Common myeloid progenitor, CD34-positive (primary cell): ENCODE data around the gene HDAC4.
"Not testable (repeated sequence)": the region's sequence is repeated elsewhere in the genome, so short reads cannot be mapped to it uniquely, and the experiment has no call there.

Source experiments
- CTCF ChIA-PET: fragments of 350-600 bp; sonication (Branson Sonifier 250); formaldehyde crosslinking; loops from one replicate; lab custom pipeline; 2021; ENCODE audit warnings: antibody characterized with exemption; lab: Charles Lee
- POLR2A ChIA-PET: fragments of 350-600 bp; sonication (Branson Sonifier 250); formaldehyde crosslinking; loops from one replicate; lab custom pipeline; 2021; ENCODE audit warnings: antibody characterized with exemption; lab: Charles Lee
- DNase-seq, 3 donors: peaks; one replicate each; pipeline versions ENCODE4 v3.0.0 to v3.0.0-alpha.2; 2013
- H3K27ac ChIP-seq, 2 experiments: 1 replicate in 1 of 2; 2 replicates in 1 of 2; pipeline ENCODE4 v1.7.0; 2013; ENCODE audit warnings: inconsistent platforms in 2 of 2, low read length in 2 of 2, mild to moderate bottlenecking in 2 of 2, low read depth in 1 of 2, moderate library complexity in 1 of 2; ENCODE audit not compliant: severe bottlenecking in 2 of 2, insufficient read depth in 1 of 2, poor library complexity in 1 of 2
- H3K27me3 ChIP-seq, 5 experiments: replicated peaks in 2 of 5; 1 replicate in 3 of 5; 2 replicates in 2 of 5; pipeline versions ENCODE4 v1.6.1 to v1.7.0; 2013; ENCODE audit warnings: low read length in 4 of 5, mild to moderate bottlenecking in 2 of 5, moderate library complexity in 2 of 5, inconsistent platforms in 1 of 5; ENCODE audit not compliant: insufficient read depth in 5 of 5, control insufficient read depth in 4 of 5
- H3K36me3 ChIP-seq, 4 experiments: 1 replicate in 2 of 4; 2 replicates in 2 of 4; pipeline versions ENCODE4 v1.6.1 to v1.7.0; 2013; ENCODE audit warnings: low read length in 3 of 4, control low read depth in 1 of 4, mild to moderate bottlenecking in 1 of 4; ENCODE audit not compliant: control insufficient read depth in 4 of 4, insufficient read depth in 4 of 4
- H3K4me1 ChIP-seq, 4 experiments: 1 replicate in 3 of 4; 2 replicates in 1 of 4; pipeline versions ENCODE4 v1.6.1 to v1.7.1; 2013; ENCODE audit warnings: low read length in 3 of 4, mild to moderate bottlenecking in 3 of 4, control low read depth in 1 of 4, inconsistent platforms in 1 of 4, moderate library complexity in 1 of 4; ENCODE audit not compliant: control insufficient read depth in 4 of 4, insufficient read depth in 4 of 4; ENCODE audit errors: control extremely low read depth in 1 of 4
- H3K4me3 ChIP-seq, 7 experiments: 1 replicate in 4 of 7; 2 replicates in 3 of 7; pipeline versions ENCODE4 v1.5.1 to v1.7.0; 2013; ENCODE audit warnings: mild to moderate bottlenecking in 7 of 7, low read length in 6 of 7, moderate library complexity in 6 of 7, inconsistent platforms in 2 of 7, low read depth in 2 of 7, control low read depth in 1 of 7; ENCODE audit not compliant: insufficient read depth in 4 of 7, control insufficient read depth in 1 of 7; ENCODE audit errors: extremely low read depth in 1 of 7
- H3K9me3 ChIP-seq, 5 experiments: 1 replicate in 4 of 5; 2 replicates in 1 of 5; pipeline versions ENCODE4 v1.6.1 to v1.7.1; 2013; ENCODE audit warnings: low read length in 4 of 5, mild to moderate bottlenecking in 2 of 5, inconsistent platforms in 1 of 5, low read depth in 1 of 5, moderate library complexity in 1 of 5; ENCODE audit not compliant: control insufficient read depth in 4 of 5, insufficient read depth in 2 of 5; ENCODE audit errors: control extremely low read depth in 1 of 5
- WGBS: methylation state at CpG from one replicate; pipeline ENCODE4 v1.1.5; 2013; ENCODE audit not compliant: insufficient coverage; 5-methylcytosine and 5-hydroxymethylcytosine counted together

HDAC4 gene

DNA sequence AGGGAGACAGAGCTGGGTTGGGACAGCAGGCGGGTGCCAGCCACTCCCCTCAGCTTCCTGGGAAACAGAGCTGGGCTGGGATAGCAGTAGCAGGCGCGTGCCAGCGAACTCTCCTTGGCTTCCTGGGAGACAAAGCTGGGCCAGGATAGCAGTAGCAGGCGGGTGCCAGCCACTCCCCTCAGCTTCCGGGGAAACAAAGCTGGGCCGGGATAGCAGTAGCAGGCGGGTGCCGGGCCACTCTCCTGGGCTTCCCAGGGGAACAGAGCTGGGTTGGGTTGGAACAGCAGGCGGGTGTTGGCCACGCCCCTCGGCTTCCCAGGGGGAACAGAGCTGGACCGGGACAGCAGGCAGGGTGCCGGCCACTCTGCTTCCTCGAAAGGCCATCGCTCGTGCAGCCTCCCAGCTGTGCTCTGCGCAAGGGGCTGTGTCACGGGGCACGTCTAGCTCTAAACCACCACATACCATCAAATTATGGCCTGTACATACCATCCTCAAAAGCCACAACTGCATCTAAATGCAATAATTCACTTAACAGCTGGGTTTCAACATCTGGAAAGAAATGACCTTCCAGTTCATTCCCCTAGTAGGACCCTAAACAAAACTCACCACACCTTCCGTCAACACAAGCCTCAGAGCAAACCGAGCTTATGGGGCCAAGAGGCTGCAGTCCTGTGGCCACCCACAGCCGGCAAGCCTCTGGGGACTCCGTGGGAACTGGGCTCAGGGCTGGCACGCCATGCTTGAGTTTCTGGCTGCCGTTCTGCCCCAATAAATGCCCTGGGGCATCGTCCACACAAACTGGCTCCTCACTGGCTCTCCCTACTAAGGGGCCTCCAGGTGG is 324.7 kb downstream of the HDAC4 start:
- ChIA-PET CTCF (interaction anchor here (1.0 kb wide), 1 partner anchor 18 kb away, joined by 3 read pairs; no protein-coding TSS in a partner anchor), POLR2A (interaction anchor here (0.7 kb wide), 1 partner anchor 22 kb away, joined by 4 read pairs; no protein-coding TSS in a partner anchor)
- H3K9me3 ChIP-seq: peaks cover 0 to 6% (median 0%) of the 10 kb centered on the region in 5 experiments
- no peak for DNase-seq
- H3K4me3 ChIP-seq: no peak overlapping the region
- WGBS: 97% methylated on average over 24 of the region's 27 CpGs
- H3K36me3 ChIP-seq: peaks cover 7 to 69% (median 24%) of the 10 kb centered on the region in 4 experiments
- H3K4me1 ChIP-seq: no peaks in the 10 kb centered on the region
- H3K27ac ChIP-seq: no peak overlapping the region
- H3K27me3 ChIP-seq: no peaks in the 10 kb centered on the region

DNA sequence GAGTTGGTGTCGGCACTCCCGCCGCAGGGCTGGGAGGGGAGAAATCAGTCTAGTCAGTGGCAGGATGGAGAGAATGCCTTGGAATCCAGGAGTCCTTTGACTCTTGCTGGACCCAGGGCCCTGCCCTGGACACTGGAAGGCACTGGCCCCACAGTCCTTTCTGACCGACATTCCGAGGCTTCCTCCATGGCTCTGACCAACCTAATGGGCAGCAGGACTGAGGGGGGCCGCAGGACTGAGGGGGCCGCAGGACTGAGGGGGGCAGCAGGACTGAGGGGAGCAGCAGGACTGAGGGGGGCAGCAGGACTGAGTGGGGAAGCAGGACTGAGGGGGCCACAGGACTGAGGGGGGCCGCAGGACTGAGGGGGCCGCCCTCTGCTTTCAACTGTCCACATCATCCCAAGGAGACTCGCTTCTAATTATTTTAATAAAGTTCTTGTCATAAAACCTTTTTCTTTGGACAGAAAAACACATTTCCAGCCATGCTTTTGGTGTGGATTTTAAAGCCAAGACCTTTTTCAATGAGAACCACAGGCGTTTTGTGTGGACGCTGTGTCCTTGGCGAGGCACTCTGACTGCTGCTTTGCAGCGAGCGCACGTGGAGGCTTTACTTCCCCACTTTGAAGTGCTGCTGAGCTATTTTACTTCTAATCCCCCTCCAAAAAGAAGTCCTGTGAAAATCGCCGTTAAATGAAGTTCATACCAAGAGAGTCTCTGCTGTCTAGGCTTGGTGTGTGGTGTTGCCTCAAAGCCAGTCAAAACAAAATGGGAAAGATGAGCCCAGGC is 326.9 kb downstream of the HDAC4 start:
- 97% methylated on average over 13 of the region's 18 CpGs for WGBS
- CTCF ChIA-PET: no interaction called here

DNA sequence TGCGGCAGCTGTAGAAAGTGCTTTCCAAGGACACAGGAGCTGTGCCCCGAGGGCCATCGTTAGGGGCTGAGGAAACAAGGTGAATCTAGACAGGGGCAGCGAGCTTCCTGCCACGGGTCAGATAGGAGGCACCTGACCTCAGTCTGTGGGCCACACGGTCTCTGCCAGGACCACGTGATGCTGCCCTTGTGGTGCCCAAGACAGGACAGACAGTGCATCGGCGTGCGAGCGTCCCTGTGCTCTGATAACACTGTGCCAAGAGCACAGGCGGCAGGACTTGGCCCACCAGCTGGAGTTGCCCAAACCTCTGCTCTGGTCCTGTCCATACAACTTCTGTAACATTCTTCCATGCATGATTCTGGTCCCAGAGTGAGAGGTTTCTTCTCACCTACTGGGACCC is 327.6 kb downstream of the HDAC4 start:
- Histone ChIP-seq H3K9me3 (peaks cover 0 to 6% (median 0%) of the 10 kb centered on the region in 5 experiments), H3K27me3 (no peaks in the 10 kb centered on the region), H3K36me3 (peaks cover 4 to 56% (median 18%) of the 10 kb centered on the region in 4 experiments), H3K4me1 (no peaks in the 10 kb centered on the region), H3K27ac (no peak overlapping the region), H3K4me3 (no peak overlapping the region)
- POLR2A ChIA-PET: no interaction called here
- over 99% methylated on average over 12 of the region's 12 CpGs for WGBS
- no peak for DNase-seq
- CTCF ChIA-PET: no interaction called here

More for the DNA sequence above, 326.9 kb downstream of the HDAC4 start:
- no peaks in the 10 kb centered on the region for H3K27me3 ChIP-seq
- no peak for DNase-seq
- no peaks in the 10 kb centered on the region for H3K4me1 ChIP-seq
- POLR2A ChIA-PET: no interaction called here
- H3K4me3 ChIP-seq: no peak overlapping the region
- peaks cover 0 to 6% (median 0%) of the 10 kb centered on the region in 5 experiments for H3K9me3 ChIP-seq
- H3K36me3 ChIP-seq: peaks cover 4 to 56% (median 18%) of the 10 kb centered on the region in 4 experiments
- H3K27ac ChIP-seq: no peak overlapping the region

DNA sequence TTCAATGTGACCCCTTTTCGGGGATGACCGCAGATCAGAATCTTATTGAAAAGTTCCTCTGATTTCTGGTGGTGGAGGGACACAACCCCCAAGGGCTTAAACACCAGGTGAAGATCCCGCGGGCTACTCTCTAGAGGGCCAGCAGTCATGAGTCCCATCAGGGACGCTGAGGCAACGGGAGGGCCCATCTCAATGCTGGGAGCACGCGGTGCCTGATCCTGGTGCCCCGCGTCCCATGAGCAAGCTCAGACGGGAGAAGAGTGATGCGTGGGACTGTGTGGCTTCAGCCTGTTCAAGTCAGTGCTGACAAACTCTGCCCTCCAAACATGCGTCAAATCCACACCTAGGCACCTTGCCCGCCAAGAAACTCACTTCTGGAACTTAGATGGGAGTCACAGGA is 328.0 kb downstream of the HDAC4 start:
- WGBS: 97% methylated on average over 14 of the region's 14 CpGs

DNA sequence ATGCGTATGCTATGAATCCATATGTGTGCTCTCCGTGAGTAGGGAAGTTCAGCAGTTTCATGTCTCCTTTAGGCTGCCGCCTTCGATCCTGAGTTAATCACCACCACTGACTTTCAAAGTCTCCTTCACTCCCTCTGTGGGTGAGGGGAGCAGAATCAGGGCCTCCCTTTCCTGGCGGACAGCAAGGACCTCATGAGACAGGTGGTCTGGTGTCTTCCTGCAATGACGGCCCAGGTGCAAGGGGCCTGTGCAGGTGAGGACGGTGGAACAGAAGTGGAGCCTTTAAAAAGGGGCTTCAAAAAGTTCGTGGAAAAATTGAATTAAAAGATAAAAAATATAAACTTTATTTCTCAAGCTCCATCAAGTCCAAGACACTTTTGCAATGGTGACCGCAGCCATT is 330.4 kb downstream of the HDAC4 start:
- Histone ChIP-seq H3K27me3 (no peaks in the 10 kb centered on the region), H3K27ac (no peak overlapping the region), H3K9me3 (peaks cover 0 to 6% (median 0%) of the 10 kb centered on the region in 5 experiments), H3K36me3 (peaks cover 4 to 55% (median 14%) of the 10 kb centered on the region in 4 experiments), H3K4me1 (no peaks in the 10 kb centered on the region), H3K4me3 (no peak overlapping the region)
- ChIA-PET POLR2A (no interaction called here), CTCF (no interaction called here)
- WGBS: 100% methylated on average over 1 of the region's 9 CpGs
- DNase-seq: no peak

More for the DNA sequence above, 328.0 kb downstream of the HDAC4 start:
- Histone ChIP-seq H3K27me3 (no peaks in the 10 kb centered on the region), H3K27ac (no peak overlapping the region), H3K4me3 (no peak overlapping the region), H3K36me3 (peaks cover 4 to 57% (median 18%) of the 10 kb centered on the region in 4 experiments), H3K4me1 (no peaks in the 10 kb centered on the region), H3K9me3 (peaks cover 0 to 6% (median 0%) of the 10 kb centered on the region in 5 experiments)
- CTCF ChIA-PET: no interaction called here
- no peak for DNase-seq
- POLR2A ChIA-PET: no interaction called here

DNA sequence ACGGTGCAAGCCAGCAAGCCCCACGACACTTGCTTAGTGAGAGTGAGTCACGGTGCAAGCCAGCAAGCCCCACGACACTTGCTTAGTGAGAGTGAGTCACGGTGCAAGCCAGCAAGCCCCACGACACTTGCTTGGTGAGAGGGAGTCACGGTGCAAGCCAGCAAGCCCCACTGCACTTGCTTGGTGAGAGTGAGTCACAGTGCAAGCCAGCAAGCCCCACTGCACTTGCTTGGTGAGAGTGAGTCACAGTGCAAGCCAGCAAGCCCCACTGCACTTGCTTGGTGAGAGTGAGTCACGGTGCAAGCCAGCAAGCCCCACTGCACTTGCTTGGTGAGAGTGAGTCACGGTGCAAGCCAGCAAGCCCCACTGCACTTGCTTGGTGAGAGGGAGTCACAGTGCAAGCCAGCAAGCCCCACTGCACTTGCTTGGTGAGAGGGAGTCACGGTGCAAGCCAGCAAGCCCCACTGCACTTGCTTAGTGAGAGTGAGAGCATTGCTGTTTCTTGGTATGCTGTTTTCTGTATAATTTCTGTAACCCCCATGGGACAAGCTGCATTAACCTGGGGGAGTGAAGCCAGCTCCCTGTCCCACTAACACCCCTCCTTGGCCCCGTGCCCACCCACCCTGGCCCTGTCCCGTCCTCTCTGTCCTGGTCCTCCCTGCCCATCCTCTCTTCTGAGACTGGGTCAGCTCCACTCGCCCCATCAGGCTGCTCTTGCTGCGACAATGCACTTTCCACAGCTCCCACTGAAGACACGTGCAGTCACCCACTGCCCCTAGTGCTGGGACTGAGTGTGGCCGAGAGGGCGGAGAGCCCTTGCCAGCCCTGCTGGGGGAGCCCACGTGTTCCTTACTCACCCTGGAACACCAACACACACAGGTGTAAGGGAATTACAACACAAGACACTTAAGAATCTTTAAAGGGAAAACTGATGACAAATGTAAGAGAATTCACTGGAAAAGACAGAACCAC is 331.2 kb downstream of the HDAC4 start:
- H3K36me3 ChIP-seq: peaks cover 4 to 56% (median 17%) of the 10 kb centered on the region in 4 experiments
- H3K4me1 ChIP-seq, H3K27ac ChIP-seq, CTCF ChIA-PET, DNase-seq, H3K27me3 ChIP-seq, H3K4me3 ChIP-seq, H3K9me3 ChIP-seq: not testable (repeated sequence)
- POLR2A ChIA-PET: interaction anchor here (0.7 kb wide), 1 partner anchor 1280 kb away, joined by 3 read pairs; no protein-coding TSS in a partner anchor
- WGBS: 99% methylated on average over 15 of the region's 18 CpGs
